COLO668 (cell line): ENCODE results near the gene MIOX.
"Not testable (repeated sequence)": the region's sequence is repeated elsewhere in the genome, so short reads cannot be mapped to it uniquely, and the experiment has no call there.

ENCODE experiments used
- DNase-seq: peaks from one replicate; lab custom pipeline; 2025; ENCODE audit not compliant: unreplicated experiment; lab: John Stamatoyannopoulos, UW

MIOX gene

DNA sequence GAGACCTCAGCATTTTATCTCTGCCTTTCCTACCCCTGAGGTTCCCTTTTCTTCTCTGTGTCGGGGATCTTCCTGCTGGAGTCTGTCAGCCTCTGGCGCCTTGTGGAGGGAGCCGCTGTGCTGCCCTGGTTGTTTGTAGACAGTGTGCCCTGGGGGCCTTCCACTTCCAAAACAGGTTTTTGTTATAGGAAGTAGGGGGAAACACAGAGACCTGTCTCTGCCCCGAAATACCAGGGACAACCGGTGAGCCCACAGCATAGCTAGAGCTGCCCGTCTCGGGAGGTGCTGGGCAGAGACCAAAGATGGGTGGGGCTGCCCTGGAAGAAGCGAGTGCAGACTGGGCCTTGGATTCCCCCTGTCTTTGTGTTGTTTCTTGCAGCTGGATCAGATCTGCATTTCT is 29.4 kb downstream of the MIOX start:
- DNase-seq, result no peak

DNA sequence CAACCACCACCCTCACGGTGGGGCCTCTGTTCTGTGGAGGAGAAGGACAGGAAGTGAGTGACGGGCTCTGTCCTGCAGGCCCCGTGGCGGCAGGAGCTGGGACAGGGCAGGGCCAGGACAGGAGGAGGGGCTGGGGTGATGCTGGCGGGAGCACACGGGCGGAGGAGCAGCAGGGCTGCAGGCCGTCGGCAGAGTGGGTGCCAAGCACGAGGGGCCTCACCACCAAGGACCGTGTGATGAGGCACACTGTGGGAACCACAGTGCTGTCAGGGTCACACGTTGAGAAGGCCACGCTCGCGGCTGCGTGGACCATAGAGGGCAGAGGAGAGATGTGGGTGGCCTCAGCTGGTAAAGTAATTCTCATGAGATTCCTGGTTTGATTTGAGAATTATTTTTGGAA is 30.2 kb downstream of the MIOX start:
- no peak for DNase-seq

- no peak for DNase-seq
Measured at GRCh38 chr22:50517495-50518260, 31.0 kb downstream of the MIOX start.

DNA sequence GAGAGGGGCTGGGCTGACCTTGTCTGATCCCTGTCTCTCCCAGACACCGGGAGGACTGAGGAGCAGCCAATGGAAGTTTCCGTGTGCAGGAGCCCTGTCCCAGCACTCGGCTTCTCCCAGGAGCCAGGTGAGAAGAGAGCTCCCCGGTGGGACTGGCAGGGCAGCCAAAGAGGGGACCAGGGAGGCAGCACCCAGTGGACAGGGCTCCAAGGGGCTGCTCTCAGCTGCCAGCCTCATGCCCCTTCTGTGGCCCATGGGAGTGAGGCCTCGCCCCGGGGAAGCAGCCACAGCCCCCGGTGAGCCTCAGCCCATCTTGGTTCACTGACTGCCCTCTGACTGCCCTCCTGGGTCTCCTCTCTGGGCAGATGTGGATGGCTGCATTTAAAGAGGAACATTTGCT is 31.9 kb downstream of the MIOX start:
- DNase-seq, result no peak

GRCh38 chr22:50519151-50519550 is 32.5 kb downstream of the MIOX start:
- no peak for DNase-seq

DNA sequence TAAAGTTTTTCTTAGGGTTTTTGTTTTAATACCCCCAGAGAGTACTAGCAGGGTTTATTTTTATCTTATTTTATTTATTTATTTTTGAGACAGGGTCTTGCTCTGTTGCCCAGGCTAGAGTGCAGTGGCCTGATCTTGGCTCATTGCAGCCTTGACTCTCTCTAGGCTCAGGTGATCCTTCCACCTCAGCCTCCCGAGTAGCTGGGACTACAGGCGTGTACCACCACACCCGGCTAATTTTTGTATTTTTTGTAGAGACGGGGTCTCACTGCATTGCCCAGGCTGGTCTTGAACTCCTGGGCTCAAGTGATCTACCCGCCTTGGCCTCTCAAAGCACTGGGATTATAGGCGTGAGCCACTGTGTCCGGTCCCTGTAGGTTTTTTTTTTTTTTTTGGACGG is 33.5 kb downstream of the MIOX start:
- DNase-seq, result not testable (repeated sequence)

GRCh38 chr22:50520826-50521453 is 34.3 kb downstream of the MIOX start:
- no peak for DNase-seq

GRCh38 chr22:50521710-50522109 is 35.1 kb downstream of the MIOX start:
- DNase-seq, result no peak

DNA sequence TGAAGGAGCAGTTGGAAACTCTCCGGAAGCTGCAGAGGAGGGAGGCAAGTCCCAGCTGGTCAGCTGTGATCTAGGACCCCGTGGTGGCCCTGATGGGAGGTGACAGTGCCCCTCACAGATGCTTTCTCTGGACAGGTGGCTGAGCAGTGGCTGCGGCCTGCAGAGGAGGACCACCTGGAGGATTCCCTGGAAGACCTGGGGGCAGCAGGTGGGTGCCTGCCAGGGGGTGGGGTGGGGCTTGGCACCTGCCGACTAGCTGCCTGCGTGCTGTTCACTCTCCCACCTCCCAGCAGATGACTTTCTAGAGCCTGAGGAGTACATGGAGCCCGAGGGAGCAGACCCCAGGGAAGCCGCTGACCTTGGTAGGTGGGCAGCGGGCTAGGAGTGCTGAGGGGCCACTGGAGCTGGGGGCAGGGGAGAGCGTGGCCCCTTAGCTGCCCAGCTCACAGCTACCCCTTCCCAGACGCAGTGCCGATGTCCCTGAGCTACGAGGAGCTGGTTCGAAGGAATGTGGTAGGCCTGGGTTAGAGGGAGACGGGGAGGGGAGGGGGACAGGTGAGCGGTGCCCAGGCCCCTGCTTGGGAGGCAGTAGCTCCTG is 35.6 kb downstream of the MIOX start:
- DNase-seq, result no peak

DNA sequence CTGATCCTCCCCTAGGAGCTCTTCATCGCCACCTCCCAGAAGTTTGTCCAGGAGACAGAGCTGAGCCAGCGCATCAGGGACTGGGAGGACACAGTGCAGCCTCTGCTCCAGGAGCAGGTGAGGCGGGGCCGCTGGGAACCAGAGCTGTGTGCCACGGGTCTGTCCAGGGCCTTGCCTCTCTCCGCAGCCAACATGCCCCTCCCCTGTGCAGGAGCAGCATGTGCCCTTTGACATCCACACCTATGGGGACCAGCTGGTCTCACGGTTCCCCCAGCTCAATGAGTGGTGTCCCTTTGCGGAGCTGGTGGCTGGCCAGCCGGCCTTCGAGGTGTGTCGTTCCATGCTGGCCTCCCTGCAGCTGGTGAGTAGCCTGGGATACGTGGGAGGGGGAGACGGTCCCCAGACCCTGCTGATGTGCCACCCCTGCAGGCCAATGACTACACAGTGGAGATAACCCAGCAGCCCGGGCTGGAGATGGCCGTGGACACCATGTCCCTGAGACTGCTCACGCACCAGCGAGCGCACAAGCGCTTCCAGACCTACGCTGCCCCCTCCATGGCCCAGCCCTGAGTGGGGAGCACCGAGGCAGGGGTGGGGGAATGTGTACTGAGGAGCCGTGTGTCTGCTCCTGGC is 36.3 kb downstream of the MIOX start:
- DNase-seq, result no peak

DNA sequence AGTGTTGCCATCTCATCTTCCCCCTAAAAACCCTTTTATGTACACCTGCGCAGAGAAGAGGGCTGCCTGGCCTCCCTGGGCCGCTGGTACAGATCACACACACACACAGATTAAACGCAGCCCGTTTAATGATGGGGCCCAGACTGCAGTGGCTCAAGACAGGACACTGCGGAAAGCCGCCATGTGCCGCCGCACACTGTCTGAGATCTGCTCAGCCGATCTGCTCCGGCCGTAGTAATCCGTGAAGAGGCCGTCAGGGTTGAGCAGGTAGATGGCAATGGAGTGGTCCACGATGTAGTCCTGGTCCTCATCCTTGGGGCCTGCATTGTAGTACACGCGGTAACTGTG is 36.8 kb downstream of the MIOX start:
- DNase-seq, result no peak

- DNase-seq, result peak; percentile 85
Measured at GRCh38 chr22:50523806-50524675, 37.4 kb downstream of the MIOX start.

DNA sequence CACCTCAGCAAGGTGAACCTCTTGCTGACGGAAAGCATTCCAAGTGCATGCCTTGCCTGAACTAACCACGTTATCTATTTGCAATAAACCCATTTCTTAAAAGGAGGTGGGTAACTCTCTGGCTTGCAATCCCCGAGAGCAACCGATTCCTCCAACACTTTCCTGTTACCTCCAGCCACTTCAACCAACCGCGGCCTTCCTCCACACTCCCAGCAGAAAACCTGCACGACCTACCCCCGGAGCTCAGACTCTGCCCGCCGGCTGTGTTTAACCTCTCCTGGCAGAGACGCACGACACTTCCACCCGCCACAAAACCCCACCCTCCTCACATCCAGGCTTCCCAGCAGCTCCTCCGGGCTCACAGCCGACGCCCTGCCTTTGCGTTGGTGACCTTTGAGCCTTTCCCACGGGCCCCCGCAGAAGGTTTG is 38.0 kb downstream of the MIOX start:
- peak; percentile 73 for DNase-seq

GRCh38 chr22:50525104-50525857 is 38.6 kb downstream of the MIOX start, which contains the start of gene SCO2:
Gene SCO2 (minus strand): TSS chr22:50525598. CDS start chr22:50524411, 1,187 bp downstream.
- DNase-seq, result peak; percentile 98

GRCh38 chr22:50525858-50526107 is 39.1 kb downstream of the MIOX start:
- no peak for DNase-seq

DNA sequence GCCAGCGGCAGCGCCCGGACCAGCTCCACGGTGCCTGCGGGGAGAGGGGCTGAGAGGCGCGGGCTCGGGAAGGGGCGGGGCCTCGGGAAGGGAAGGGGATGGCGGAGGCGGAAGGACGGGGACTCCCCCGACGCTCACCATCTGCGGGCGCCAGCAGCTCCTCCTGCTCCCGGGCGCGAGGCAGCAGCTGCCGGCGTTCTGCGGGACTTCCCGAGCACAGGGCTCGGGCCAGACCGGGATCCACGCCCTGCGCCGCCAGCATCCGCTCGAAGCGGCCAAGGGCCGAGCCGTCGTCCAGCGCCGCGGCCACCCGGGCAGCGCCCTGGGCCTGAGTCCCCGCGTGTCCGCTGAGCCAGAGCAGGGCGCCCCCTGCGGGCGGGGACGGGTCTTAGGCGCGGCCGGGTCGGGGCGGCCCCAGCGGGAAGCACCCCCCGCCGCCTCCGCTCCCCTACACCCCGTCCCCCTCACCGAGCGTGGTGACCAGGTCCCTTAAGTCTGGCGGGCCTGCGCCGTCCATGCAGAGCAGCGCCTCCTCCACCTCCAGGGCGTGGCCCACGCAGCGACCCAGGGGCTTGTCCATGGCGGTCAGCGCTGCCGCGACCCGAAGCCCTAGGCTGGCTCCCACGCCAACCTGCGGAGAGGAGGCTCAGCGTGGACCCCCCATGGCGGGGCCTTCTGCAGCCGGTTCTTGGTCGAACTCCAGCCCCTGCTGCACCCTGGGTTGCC is 39.6 kb downstream of the MIOX start:
- DNase-seq, result peak; percentile 89

DNA sequence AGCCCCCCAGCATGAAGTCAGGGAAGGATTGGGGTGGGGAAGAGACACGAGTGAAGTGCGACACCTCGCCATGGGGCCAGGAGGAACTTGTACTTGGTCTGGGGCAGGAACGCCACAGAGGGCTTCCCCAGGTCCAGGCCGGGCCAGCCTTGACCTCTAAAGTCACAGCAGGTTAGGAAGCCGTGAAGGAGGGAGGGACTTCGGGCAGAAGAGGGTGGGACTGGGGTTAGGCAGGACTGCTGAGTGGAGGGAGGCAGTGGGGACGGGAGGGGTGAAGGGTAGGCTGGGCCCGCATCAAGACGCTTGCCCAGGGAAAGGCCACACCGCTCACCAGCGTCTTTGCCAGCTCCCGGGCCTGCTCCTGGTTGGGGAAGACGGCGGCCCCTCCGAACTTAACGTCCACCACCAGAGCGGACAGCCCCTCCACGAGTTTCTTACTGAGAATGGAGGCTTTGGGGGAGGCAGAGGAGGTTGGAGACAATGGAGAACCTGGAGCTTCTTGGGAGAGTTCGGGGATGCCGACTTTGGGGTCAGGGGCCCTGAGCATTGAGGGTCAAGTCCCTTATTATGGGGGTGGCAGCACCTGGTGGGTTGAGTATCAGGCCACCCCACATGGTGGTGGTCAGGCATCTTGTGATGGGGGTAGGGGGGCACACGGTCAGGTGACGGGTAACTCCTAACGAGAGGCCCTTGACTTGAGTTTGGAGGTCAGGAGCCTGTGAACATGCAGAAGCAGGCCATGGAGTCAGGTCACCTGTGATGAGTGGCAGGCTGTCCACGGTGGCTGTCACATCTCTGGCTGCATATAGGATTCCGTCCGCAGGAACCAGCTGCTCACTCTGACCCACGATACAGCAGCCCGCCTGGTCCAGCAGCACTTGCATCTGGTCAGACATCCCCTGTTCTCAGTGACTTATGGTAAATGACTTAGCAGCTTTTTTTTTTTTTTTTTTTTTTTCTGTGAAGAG is 40.5 kb downstream of the MIOX start:
- no peak for DNase-seq

DNA sequence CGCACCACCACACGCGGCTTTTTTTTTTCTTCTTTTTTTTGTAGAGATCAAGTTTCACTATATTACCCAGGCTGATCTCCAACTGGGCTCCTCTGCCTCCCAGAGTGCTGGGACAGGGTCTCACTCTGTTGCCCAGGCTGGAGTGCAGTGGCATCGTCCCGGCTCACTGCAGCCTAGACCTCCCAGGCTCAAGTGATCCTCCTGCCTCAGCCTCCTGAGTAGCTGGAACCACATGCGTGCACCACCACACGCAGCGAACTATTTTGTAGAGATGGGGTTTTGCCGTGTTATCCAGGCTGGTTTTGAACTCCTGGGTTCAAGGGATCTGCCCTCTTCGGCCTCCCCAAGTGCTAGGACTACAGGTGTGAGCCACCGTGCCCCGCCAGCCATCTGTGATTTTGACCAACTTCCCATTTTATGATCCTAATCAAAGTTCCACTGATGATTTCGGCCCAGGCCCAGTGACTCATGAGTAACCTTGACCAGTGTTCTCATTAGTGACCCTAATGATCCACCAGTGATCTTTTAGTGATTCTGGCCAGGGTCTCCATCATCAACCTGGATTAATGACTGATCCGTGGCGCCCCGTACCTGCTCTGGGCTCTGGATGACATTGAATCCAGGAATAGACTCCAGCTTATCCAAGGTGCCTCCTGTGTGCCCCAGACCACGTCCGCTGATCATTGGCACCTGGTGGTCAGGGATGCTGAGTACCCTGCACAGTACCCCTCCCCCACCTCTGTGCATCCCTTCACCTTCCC is 41.4 kb downstream of the MIOX start:
- no peak for DNase-seq
